ENCODE measurements around the gene SLC9A9. TPM values are rescaled to one million over a fixed set of nuclear protein-coding genes. Genes with fewer than 3 reads are reported as not detected.

The SLC9A9 gene
- total RNA-seq, 1 experiment from 2014 or later = 0.45 TPM

DNA sequence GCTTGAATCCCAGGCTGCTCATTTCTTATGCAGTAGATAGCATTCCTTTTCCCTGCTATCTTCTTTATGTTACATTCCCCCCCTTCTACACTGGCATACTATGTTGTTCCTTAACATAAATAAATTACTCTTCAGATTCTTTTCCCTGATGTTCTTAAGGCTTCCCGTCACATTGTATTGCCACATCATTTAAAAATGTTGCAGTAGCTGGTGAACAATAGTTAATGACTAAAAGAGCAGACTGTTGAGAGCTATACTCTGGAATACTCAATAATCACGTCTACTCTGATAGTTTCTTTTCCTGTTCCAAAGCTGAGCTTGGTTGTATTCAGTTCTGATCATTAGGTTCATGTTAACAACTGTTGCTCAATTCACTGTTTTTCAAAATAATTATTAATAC lies 508.8 kb downstream of the SLC9A9 start:
- in situ Hi-C loops (cut with HindIII; ENCODE audit: low pct_unique_long_range_greater_than_20kb, low sequenced_read_pairs) = no loop called here
- no peak for DNase-seq (ENCODE audit: low read depth, low spot score)

DNA sequence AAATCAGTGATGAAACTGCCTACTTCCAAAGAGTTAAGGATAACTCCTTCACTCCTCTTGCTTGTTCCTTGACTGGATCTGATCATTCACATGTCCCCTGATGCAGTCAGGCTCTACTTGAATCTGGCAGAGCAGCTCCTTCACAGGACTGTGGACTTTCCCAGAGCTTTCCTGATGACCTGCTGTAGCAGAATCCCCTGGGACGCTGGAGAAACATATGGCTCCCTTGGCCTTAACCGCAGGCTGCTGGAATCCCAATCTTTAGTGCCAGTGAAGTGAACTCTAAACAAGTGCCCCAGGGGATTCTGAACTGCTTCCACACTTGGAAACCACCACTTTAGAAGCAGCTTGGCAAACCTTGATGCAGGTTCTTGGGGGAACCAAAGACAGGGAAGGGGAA lies 510.9 kb downstream of the SLC9A9 start:
- DNase-seq (ENCODE audit: low read depth, low spot score) = peak; percentile 41
- in situ Hi-C loops (cut with HindIII; ENCODE audit: low pct_unique_long_range_greater_than_20kb, low sequenced_read_pairs) = no loop called here

DNA sequence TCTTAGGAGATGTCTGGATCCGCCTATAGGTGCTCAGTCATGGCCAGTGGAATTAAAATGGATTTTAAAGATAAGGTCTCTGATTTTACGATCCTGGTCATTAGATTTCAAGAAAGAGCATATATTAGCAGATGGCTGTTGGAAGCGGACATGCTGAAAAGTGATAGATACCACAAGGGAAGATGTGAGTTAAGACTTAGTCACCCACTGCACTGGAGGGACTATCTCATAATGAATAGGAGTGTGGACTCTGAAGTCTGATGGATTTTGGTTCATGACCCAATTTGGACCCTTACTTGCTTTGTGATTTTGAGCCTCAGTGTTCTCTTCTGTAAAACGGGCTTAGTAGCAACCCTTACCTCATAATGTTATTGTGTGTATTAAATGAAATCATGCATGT lies 514.0 kb downstream of the SLC9A9 start:
- in situ Hi-C loops (cut with HindIII; ENCODE audit: low pct_unique_long_range_greater_than_20kb, low sequenced_read_pairs) = no loop called here
- DNase-seq (ENCODE audit: low read depth, low spot score) = no peak

DNA sequence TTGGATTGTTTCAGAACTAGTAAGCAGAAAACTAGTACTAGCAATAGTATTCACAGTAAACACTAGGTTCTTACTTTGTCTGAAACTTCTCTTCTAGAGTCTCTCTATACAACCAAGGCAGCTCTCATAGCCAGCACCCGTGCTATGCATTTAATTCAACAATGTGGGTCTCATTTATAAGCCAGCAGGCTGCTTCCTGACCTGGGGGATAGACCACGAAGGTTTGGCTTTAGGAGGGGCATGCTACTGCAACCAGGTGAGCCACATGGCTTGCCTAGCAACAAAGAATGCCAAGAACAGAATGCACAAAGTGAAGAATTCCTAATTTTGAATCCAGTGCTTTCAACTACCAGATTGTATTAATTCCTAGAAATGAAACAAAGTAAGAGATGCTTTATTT lies 514.9 kb downstream of the SLC9A9 start:
- in situ Hi-C loops (cut with HindIII; ENCODE audit: low pct_unique_long_range_greater_than_20kb, low sequenced_read_pairs) = no loop called here
- no peak for DNase-seq (ENCODE audit: low read depth, low spot score)

DNA sequence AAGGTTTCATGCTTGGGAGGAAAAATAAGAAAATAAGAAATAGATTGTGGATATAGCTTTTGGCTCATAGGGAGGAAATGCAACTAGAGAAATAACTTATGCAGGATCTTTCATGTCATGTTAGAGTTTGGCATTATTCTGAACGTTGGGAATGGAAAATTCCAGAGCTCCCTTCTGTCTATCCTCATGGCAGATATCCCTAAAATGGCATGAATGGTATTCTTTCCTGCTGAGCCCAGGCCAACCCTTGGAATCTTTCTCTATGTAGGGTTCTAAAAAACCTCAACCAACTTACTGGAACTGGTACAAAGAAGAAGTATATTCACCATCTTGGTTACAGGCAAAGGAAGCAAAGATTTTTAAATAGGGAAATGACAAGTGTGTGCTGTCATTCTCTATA lies 516.2 kb downstream of the SLC9A9 start:
- DNase-seq (ENCODE audit: low read depth, low spot score) = no peak
- in situ Hi-C loops (cut with HindIII; ENCODE audit: low pct_unique_long_range_greater_than_20kb, low sequenced_read_pairs) = no loop called here

DNA sequence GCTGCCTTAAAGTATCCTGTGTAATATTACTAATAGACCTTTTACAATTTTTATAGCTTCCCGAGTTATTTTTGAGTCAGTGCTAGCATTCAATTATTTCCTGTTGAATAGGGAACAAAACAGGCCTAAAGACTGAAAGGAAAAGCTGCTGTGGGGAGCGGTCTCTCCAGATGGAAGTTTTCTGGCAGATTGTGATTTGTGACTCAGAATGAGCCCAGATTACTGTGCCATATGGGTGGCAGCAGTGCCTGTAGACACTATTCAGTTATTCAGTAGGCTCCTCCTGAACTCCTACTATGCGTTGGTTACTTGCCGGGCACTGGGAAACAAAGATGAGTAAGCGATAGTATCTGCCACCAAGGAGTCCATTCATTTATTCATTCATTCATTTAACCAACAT lies 516.9 kb downstream of the SLC9A9 start:
- in situ Hi-C loops (cut with HindIII; ENCODE audit: low pct_unique_long_range_greater_than_20kb, low sequenced_read_pairs) = no loop called here
- no peak for DNase-seq (ENCODE audit: low read depth, low spot score)

DNA sequence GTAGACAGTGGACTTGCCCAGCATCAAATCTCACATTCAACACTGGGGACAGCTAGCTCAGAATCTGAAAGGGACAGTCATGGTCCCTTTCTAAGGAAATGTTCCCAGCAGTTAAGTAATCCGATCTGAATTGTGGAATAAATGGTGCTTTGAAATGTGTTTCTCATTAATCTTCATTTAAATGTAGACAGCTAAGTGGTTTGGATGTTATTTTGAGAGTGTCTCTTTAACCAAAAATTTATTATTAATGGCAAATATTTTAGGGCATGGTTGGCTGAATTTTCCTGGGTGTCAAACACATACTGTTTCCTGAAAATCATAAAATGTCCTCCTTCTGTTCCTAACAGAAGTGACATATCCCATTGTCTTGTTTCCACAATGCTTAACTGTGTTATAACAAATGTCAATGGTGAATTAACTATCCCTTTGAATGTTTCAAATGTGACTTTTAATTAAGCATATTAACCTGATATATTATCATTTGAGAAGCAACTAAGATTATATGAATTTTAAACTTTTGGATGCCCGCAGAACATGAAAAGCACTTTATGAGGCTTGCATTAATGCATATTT lies 517.9 kb downstream of the SLC9A9 start:
- in situ Hi-C loops (cut with HindIII; ENCODE audit: low pct_unique_long_range_greater_than_20kb, low sequenced_read_pairs) = no loop called here
- DNase-seq (ENCODE audit: low read depth, low spot score) = no peak

DNA sequence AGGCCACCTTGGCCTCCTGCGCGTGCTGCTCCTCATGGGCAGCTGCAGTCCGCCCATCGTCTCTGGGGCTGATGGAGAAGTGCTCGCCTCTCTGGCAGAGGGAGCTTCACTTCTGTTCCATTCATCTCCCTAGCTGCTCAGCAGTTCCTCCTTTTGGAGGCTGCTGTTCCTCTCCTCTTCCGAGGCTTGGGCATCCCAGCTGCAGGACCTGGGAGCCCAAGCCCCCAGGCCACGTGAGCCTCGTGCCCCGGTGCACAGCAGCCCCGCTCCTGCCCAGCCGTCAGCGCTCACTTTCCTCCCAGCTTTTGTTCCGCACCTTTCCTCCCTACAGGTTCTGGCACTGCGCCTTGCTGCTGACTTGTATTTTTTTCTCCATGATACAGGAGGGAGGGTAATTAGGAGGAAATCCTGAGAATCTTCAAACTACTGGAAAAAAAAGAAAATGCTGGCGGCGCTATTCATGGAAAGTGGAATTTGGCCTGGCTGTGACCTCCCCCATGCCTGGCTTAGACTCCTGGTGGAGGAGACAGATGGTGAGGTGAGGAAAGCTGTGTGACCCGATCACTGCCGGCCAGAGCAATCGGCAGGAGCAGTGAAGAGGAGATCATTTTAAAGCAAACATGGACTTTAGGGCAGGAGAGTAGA lies 518.6 kb downstream of the SLC9A9 start:
- in situ Hi-C loops (cut with HindIII; ENCODE audit: low pct_unique_long_range_greater_than_20kb, low sequenced_read_pairs) = no loop called here
- no peak for DNase-seq (ENCODE audit: low read depth, low spot score)

DNA sequence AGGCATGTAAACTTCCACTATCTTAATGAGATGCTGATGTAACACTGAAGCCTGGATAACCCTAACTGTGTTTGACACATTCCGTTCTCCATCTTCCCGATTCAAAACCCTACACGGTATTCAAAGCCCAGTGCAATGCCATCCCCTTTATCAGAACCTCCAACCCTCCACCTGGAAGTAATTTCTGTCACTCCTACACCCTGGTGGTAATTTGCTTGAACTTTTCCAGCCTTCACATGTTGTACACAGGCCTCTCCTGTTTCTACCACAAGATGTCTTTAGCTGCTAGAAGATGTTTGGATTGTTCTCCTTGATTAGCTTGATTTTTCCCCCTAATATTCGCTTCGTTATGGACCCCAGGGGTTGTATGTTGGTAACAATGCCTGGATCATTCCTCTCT lies 519.8 kb downstream of the SLC9A9 start:
- in situ Hi-C loops (cut with HindIII; ENCODE audit: low pct_unique_long_range_greater_than_20kb, low sequenced_read_pairs) = no loop called here

DNA sequence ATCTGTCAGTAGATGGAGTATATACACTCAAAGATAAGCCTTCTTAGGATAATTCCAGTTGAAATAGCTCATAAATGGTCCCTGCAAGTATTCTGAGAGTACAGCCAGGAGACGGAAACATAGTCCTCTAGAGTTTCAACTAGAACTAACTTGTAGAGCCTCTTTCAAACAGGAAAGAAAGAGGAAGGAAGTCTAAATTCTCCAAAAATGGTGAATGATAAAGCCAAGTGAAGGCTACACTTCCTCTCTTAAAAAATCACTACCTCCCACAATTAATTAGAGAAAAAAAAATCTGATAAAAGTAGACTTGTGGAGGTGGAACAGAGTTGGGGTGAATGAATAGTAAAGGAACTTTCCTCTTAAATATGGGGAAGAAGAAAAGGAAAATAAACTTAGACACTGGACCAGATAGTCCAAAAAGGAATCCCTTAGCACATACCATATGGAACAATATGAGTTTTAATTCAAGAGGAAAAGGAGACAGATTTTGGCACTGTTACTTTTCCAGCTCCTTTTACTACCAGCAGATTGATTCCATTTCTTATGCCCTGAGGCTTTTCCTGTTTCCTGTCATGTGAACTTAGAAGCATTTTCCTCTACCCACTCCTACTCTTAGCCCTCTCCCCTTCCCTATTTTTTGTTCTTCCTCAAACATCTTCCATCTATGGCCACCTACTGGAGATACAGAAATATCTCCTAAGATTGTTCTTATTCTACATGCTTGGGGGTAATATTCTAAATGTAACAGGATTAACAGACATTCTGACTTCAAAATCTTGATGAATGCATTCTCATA lies 521.1 kb downstream of the SLC9A9 start:
- in situ Hi-C loops (cut with HindIII; ENCODE audit: low pct_unique_long_range_greater_than_20kb, low sequenced_read_pairs) = no loop called here
- DNase-seq (ENCODE audit: low read depth, low spot score) = peak; percentile 66

More for the DNA sequence above, 519.8 kb downstream of the SLC9A9 start:
- peak; percentile 19 for DNase-seq (ENCODE audit: low read depth, low spot score)

DNA sequence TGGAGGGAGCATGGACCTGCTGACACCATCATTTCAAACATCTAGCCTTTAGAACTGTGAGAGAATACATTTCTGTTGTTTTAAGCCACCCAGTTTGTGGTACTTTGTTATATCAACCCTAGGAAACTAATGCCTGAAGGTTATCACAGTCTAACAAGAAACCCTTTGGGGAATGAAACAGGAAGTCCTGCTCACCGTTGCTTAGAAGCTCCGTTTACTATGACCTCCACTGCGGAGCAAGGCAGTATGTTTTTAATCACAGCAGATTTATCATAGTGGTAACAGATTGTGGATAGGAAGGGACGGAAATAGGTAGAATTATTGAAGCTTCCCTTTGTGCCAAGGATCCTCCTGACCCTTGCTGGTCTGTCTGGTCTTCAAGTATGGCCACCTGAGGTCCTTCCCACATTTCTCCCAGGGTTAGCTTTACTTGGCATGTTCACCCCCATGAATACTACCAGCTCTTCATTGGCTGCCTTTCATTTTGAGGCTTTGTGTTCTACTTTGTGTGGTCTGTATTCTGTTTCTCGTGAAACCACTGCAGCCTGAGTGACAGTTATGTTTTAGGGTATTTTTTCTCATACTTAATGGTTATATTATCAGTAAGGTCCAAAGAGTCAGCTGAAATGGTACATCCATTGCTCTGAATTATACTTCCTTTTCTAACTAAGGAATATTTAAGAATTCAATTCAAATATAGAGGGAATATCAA lies 527.1 kb downstream of the SLC9A9 start:
- in situ Hi-C loops (cut with HindIII; ENCODE audit: low pct_unique_long_range_greater_than_20kb, low sequenced_read_pairs) = no loop called here
- DNase-seq (ENCODE audit: low read depth, low spot score) = no peak

DNA sequence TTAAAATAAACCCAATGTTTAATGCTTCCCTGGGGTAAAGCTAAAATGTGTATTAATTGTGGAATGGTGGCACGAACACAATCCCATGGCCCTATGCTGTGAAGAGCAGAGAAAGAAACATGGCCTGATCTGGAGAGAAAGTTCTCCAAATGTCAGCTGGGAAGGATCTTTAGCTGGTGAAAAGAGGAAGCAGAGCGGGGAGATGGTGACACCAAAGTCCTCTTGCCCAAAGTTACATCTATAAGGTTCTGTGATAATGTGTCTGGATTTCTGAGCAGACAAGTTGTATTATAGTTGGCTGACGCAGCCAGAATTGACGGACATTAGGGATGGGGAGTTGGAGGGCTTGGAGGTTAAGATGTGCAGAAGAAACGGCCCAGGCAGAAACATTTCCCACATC lies 532.5 kb downstream of the SLC9A9 start:
- no peak for DNase-seq (ENCODE audit: low read depth, low spot score)
- in situ Hi-C loops (cut with HindIII; ENCODE audit: low pct_unique_long_range_greater_than_20kb, low sequenced_read_pairs) = no loop called here

DNA sequence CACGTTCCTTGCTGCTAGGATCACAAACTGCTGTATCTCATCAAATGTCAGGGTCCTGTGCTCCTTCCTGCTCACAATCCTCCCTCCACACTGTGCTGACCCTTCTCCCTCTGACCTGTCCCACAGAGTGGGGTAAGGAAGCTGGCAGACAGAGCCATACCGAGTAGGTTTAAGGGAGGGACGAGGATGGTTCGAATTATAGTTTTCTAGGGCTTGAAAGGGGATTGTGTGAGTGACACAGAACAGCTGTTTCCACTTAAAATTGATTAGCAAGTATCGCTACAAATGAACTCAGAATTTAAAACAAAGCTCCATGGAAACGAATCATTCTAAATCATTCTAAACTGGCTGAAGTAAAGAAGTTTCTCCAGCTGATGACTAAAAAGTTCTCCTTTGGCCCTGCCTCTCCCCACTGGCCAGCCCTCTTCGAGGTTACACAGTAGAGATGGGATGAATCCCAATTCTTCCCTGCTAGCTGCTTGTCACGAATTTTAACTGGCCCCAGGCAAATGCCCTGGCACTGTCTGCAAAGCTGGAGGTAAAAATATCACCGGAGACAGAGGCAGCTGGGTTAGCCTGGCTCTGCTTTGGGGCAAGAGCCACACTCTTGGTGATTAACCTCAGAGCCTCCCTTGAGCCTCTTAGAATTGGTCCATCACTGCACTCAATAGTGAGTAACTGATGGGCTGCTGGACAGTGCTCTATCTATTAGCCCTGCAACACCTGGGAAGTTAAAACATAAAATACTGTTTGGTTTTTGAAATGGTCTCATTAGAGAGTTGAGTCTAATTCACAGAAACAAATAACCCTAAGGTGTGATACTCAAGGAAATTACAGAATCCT lies 533.8 kb downstream of the SLC9A9 start:
- in situ Hi-C loops (cut with HindIII; ENCODE audit: low pct_unique_long_range_greater_than_20kb, low sequenced_read_pairs) = no loop called here

DNA sequence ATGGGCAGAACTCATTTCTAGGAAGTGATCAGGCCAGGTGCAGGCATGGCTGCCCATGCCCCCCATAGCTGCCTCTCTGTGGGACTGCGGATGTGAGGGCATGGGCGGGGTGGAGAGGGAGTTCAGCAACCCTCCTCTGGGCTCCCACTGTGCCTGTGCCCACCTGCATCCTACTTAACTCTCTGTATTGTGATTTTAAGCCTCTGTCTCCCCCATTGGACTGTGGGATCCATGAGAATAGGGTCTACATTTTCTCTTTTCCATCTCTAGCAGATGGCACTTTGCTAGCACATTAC lies 534.4 kb downstream of the SLC9A9 start:
- no peak for DNase-seq (ENCODE audit: low read depth, low spot score)
- in situ Hi-C loops (cut with HindIII; ENCODE audit: low pct_unique_long_range_greater_than_20kb, low sequenced_read_pairs) = no loop called here

More for the DNA sequence above, 533.8 kb downstream of the SLC9A9 start:
- DNase-seq (ENCODE audit: low read depth, low spot score) = no peak

DNA sequence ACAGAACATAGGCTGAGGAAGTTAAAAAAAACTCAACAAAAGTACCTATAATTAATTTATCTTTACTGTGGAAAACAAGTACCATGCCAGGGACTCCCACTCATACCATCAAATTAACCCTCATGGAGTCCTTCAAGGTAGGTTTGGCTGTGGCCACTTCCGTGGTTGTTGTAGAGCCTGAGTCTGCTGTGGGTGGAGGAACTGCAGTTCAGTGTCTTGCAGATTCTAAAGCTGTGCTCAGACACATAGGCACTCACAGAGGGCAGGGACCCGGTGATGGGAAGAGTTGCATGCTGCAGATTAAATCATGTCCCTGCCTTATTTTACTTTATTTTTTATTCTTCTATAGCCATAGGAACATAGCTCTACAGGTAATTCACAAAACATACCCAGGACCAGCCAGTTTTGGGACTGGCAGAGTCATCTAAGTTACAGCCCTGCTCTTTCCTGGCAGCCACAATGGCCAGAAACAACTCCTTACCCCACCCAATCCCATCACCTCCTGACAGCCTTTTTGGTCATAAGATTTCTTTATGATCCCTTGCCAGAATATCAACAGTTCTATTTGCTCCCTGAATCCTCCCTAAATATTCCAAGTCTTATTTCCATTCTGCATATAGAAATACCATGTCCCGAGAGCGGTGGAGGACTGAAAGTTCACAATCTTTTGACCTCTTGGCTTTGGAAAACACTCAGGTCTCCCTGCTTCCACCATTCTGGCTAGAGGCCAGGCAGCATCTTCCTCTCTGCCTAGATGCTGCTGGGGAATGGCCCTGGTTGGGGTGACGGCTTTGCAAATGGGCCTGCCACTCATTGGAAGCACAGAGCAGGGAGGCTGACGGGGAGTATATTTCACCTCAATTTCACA lies 535.0 kb downstream of the SLC9A9 start:
- DNase-seq (ENCODE audit: low read depth, low spot score) = no peak
- in situ Hi-C loops (cut with HindIII; ENCODE audit: low pct_unique_long_range_greater_than_20kb, low sequenced_read_pairs) = no loop called here

DNA sequence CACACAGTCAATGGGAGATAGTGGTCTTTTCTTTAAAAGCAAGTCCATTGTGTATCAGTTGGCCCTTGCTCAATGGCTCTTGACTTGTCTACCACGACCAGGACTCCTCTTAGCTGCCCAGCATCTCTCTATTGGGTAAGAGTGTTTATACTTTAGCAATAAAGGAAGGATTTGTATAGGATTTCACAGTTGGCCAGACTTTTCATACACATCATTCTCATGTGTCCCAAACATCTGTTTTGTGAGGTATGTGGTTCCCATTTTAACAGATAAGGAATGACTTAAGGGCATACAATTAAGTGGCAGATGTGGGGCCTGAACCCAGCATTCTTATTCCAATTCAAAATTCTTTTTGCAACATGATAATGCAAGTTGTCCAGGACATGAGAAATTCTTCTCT lies 537.2 kb downstream of the SLC9A9 start:
- DNase-seq (ENCODE audit: low read depth, low spot score) = no peak
- in situ Hi-C loops (cut with HindIII; ENCODE audit: low pct_unique_long_range_greater_than_20kb, low sequenced_read_pairs) = no loop called here

DNA sequence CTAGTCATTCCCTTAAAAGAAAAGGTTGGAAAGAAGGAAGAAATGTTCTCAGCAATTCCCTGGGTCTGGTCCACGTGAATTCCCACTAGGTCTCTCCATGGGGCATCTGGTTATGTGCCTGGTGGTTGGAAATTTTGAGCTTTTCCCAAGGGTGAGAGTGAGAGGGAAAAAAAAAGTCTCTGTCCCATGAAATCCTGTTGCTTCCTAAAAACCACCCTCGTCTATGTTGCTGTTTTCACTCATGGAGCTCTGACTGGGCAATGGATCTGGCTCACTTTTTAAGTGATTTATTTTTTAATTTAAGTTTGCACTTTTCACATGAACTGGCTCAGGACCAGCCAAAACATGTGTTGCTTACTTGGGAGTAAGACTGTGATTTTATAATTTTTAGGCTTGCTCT lies 538.6 kb downstream of the SLC9A9 start:
- in situ Hi-C loops (cut with HindIII; ENCODE audit: low pct_unique_long_range_greater_than_20kb, low sequenced_read_pairs) = no loop called here
- no peak for DNase-seq (ENCODE audit: low read depth, low spot score)
